ENCODE results near the gene FAM53B. TPM values are rescaled to one million over a fixed set of nuclear protein-coding genes. Genes with fewer than 3 reads are reported as not detected.

FAM53B gene
- total RNA-seq, 4 donors from 2014 or later = 140 to 253 (median 192) TPM

GRCh38 chr10:124701881-124702656, 42.1 kb downstream of the FAM53B start:
- Histone ChIP-seq H3K4me1 (peaks cover 100% of the 10 kb centered on the region in 2 donors), H3K9me3 (no peaks in the 10 kb centered on the region), H3K36me3 (no peaks in the 10 kb centered on the region), H3K27me3 (no peaks in the 10 kb centered on the region), H3K4me3 (peak overlapping the region in 1 of 4 donors; percentile 12), H3K27ac (peak overlapping the region; percentile 93 to 98 (median 96))
- intact Hi-C loops (cut with DNase I; ENCODE audit: low total_unique reads) (no loop called here), in situ Hi-C loops (cut with MboI; ENCODE audit: low sequenced_read_pairs in 4 of 4) (no loop called here)
- peak in 1 of 2 donors; percentile 63 for DNase-seq
- ATAC-seq = peak in 1 of 2 donors; percentile 6
- TF ChIP-seq POLR2A (IDR thresholded peaks at IDR 0.05) = no peak
- no peak for TF ChIP-seq CTCF (IDR thresholded peaks at IDR 0.05 in 4 of 5, conservative IDR thresholded peaks at IDR 0.05 in 1 of 5)

- no peaks in the 10 kb centered on the region for H3K9me3 ChIP-seq
- H3K4me1 ChIP-seq = peaks cover 97 to 100% of the 10 kb centered on the region in 2 donors
- H3K4me3 ChIP-seq = no peak overlapping the region
- intact Hi-C loops (cut with DNase I; ENCODE audit: low total_unique reads) = no loop called here
- no peaks in the 10 kb centered on the region for H3K27me3 ChIP-seq
- DNase-seq = peak; percentile 90 to 96
- H3K27ac ChIP-seq = peak overlapping the region; percentile 93 to 98 (median 96)
- ATAC-seq = peak; percentile 40 to 67
- in situ Hi-C loops (cut with MboI; ENCODE audit: low sequenced_read_pairs in 4 of 4) = no loop called here
- no peaks in the 10 kb centered on the region for H3K36me3 ChIP-seq
- TF ChIP-seq POLR2A (IDR thresholded peaks at IDR 0.05) = peak; percentile 43 to 49
- no peak for TF ChIP-seq CTCF (IDR thresholded peaks at IDR 0.05 in 4 of 5, conservative IDR thresholded peaks at IDR 0.05 in 1 of 5)
These were observed 42.7 kb downstream of the FAM53B start for GRCh38 chr10:124701435-124701834.

DNA sequence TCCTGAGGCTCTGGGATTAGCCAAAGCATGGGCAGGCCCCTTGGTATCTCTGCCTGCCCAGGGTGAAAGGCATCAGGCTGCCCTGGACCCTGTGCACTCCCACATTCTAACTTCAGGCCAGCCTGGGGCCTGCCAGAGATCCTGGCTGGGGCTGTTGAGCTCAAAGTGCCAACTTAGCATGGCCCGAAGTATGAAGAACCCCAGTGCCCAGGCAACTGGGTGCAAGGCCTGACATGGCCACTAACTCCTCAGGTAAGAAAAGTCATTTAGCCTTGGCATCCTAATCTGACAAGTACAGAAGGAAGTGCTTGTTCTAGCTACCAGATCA, 43.2 kb downstream of the FAM53B start:
- H3K27ac ChIP-seq = peak overlapping the region; percentile 93 to 98 (median 96)
- H3K4me1 ChIP-seq = peaks cover 92 to 100% of the 10 kb centered on the region in 2 donors
- intact Hi-C loops (cut with DNase I; ENCODE audit: low total_unique reads) = no loop called here
- TF ChIP-seq POLR2A (IDR thresholded peaks at IDR 0.05) (no peak), CTCF (IDR thresholded peaks at IDR 0.05 in 4 of 5, conservative IDR thresholded peaks at IDR 0.05 in 1 of 5) (no peak)
- in situ Hi-C loops (cut with MboI; ENCODE audit: low sequenced_read_pairs in 4 of 4) = no loop called here
- ATAC-seq (no peak), DNase-seq (no peak)
- H3K36me3 ChIP-seq = peaks cover 0 to 3% of the 10 kb centered on the region in 2 donors
- no peak overlapping the region for H3K4me3 ChIP-seq
- no peaks in the 10 kb centered on the region for H3K27me3 ChIP-seq
- H3K9me3 ChIP-seq = no peaks in the 10 kb centered on the region

DNA sequence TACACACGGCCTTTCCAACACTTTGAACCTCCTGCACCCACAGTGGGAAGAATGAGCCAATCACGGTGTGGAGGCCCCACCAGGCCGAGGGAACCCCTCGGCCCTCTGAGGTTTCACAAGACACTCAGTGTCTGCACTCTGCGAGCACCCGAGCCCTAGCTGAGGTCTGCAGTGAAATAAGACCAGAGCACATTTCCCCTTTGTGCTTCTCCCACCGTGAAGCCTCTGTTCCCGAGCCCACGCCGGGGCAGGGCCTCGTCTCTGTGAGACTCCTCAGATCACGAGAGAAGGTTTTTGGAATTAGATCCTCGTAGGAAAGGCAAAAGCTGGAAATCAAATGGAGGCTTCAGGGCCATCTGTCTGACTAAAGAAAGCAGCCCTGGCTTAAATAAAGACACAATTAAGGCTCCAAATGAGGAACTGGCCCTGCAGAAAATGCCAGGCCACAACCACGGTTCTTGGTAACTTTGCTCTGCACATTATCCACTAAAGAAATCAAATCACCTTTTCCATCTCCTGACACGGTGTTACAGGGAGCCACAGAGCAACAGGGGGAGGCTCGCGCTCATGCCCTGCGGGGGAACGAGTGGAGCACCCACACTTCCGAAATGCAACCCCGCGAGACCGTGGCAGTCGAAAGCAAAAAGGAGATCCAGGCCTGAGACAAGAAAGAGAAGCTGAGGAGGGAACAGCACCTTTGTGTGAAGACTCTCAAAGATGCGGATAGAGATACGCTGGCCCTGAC, 43.7 kb downstream of the FAM53B start:
- H3K4me1 ChIP-seq = peaks cover 87 to 100% of the 10 kb centered on the region in 2 donors
- peak overlapping the region; percentile 93 to 98 (median 96) for H3K27ac ChIP-seq
- H3K9me3 ChIP-seq = no peaks in the 10 kb centered on the region
- ATAC-seq = no peak
- intact Hi-C loops (cut with DNase I; ENCODE audit: low total_unique reads) = no loop called here
- no peak overlapping the region for H3K4me3 ChIP-seq
- H3K27me3 ChIP-seq = no peaks in the 10 kb centered on the region
- H3K36me3 ChIP-seq = peaks cover 0 to 9% of the 10 kb centered on the region in 2 donors
- DNase-seq = no peak
- no peak for TF ChIP-seq POLR2A (IDR thresholded peaks at IDR 0.05)
- no peak for TF ChIP-seq CTCF (IDR thresholded peaks at IDR 0.05 in 4 of 5, conservative IDR thresholded peaks at IDR 0.05 in 1 of 5)
- in situ Hi-C loops (cut with MboI; ENCODE audit: low sequenced_read_pairs in 4 of 4) = no loop called here

All from gastrocnemius medialis (tissue), 4 donors.